Stimulated activated CD4-positive, alpha-beta T cell treated with anti-CD3 and anti-CD28 coated beads, Interleukin-4, amount 100 ng/mL, for 4 hours (primary cell): ENCODE results near the gene IFNA10.
"Not testable (repeated sequence)": the region's sequence is repeated elsewhere in the genome, so short reads cannot be mapped to it uniquely, and the experiment has no call there.

Experiments
- DNase-seq, 2 experiments: peaks; one replicate each; pipeline ENCODE4 v3.0.0-alpha.2; 2020

IFNA10 gene

GRCh38 chr9:21187487-21187886 lies 19.5 kb downstream of the IFNA10 start, which contains the start of gene IFNA4:
Gene IFNA4 (minus strand): TSS chr9:21187587. CDS start chr9:21187531, 56 bp downstream.
- DNase-seq = not testable (repeated sequence)

GRCh38 chr9:21182810-21183736 lies 23.9 kb downstream of the IFNA10 start:
- DNase-seq = not testable (repeated sequence)

GRCh38 chr9:21174671-21175070 lies 32.3 kb downstream of the IFNA10 start:
- DNase-seq = no peak

DNA sequence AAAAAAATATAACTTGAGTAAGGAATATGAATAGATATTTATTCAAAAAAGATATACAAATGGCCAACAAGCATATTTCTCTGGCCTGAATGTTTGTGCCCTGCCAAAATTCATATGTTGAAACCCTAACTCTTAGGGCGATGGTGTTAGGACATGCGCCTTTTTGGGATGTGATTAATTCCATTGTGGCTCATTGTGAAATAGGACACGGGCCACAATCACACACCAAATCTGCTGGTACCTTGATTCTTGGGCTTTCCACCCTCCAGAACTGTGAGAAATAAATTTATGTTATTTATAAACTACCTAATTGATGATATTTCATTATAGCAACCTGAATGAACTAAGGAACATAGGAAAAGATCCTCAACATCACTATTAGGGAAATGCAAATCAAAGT lies 34.8 kb downstream of the IFNA10 start:
- DNase-seq = no peak

GRCh38 chr9:21171351-21171750 lies 35.6 kb downstream of the IFNA10 start:
- no peak for DNase-seq

DNA sequence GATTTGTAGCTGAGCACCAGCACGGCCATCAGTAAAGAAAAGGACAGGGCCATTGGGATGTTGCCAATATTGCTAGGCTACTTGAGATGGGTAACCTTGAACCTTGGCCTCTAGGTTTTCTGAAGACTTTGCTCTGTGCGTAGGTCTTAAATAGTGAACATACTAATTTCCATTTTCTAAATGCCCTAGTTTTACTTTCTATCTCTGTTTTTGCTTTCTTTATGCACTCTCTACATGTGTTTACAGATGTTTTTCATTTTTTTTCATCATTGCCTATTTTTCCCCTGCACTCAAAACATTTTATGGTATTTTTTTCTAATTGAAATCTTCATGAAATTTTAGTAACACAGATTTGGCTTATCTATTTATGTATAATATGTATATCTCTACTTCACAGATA lies 40.4 kb downstream of the IFNA10 start, which contains the start of gene IFNA21:
TSS of gene IFNA21 (minus strand) at position 101 of the 400 bp plus-strand sequence. CDS start at position 53, 48 bp downstream.
- not testable (repeated sequence) for DNase-seq

GRCh38 chr9:21165516-21165915 lies 41.4 kb downstream of the IFNA10 start:
- DNase-seq = no peak

GRCh38 chr9:21160178-21160577 lies 46.8 kb downstream of the IFNA10 start:
- no peak for DNase-seq
